Erythroblast (primary cell): ENCODE data around the gene STOML2.

Source experiments
- GATA1 ChIP-seq: IDR thresholded peaks from 2 replicates; pipeline ENCODE4 v1.6.1; 2011; ENCODE audit warnings: low read depth, mild to moderate bottlenecking, control low read depth, low read length, moderate library complexity
- POLR2A ChIP-seq: IDR thresholded peaks from 2 replicates; pipeline ENCODE4 v1.6.1; 2011; ENCODE audit warnings: mild to moderate bottlenecking, low read length

GRCh38 chr9:35097573-35097972, 5.4 kb downstream of the STOML2 start:
- no peak for TF ChIP-seq POLR2A
- no peak for TF ChIP-seq GATA1
